ENCODE measurements around the gene MED20. TPM values are rescaled to one million over a fixed set of nuclear protein-coding genes. Genes with fewer than 3 reads are reported as not detected.

Gene MED20
- polyA plus RNA-seq, 2 of the 4 experiments (the other 2 are of a cell fraction) = 18.4 to 29.3 TPM

DNA sequence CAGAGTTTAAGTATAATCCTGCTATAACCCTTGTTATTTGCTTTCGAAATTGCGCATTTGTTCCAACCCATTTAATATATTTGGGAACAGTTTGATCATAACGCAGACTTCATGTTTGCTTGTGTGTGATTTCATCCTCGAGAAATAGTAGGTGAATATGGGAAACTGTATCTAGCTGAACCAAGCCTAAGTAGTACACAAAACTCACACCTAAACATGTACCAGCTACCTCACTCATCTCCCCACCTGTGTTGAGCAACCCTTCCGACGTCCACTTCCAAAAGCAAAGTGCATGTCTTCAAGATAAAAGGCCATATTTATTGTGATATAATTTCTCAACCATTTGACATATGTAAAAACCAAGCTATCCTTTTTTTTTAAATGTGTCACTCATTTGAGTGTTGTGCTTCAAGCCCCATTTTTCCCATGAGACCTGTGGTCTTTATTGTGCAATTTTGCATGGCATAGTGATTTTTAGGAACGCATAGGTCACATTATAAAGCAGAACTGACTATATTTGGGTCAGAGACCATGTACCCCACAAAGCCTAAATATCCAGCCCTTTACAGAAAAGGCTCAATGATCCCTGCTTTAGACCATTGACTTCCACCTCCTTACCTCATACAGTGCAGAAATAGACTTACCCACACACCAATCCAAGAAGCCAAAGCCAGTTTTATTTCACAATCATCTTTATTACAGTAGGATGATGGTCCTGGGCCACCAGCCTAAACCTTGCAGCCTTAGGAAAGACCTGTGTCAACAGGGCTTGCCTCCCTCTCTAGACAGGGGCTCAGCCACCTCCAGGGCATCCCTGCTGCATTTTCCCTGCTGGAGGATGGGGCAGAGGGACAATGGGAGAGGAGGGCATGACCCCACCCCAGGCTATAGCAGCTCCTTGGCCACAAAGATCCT, 13.6 kb upstream of the MED20 start:
- POLR2A ChIA-PET = interaction anchor here (0.8 to 1.6 kb wide), 3 partner anchors 11 to 34 kb away, joined by 3 to 7 read pairs (median 3); partner anchors contain the start of gene MED20
- Histone ChIP-seq H3K4me3 (no peak overlapping the region), H3K9me3 (no peaks in the 10 kb centered on the region), H3K4me2 (peak overlapping the region; percentile 98; the same call in 2 of the 3 replicates), H3K27ac (peak overlapping the region; percentile 93 to 99; a peak in 5 of 6 replicates), H3K4me1 (peaks cover 58% of the 10 kb centered on the region)
- WGBS (ENCODE audit: missing lambda C conversion rate) = 60% methylated on average over 7 of the region's 7 CpGs
- no peak for FAIRE-seq
- peak in 1 of 2 experiments; percentile 24 for DNase-seq (ENCODE audit: low read depth in 1 of 2, low spot score in 1 of 2)
- no peak for ATAC-seq
- CTCF ChIA-PET = interaction anchor here (1.1 to 18.6 kb wide), 6 partner anchors 8 to 134 kb away, joined by 4 to 191 read pairs (median 19); partner anchors contain the start of genes BYSL, MED20 and TAF8
- TF ChIP-seq HOXA7 (CRISPR knock-in tag; IDR thresholded peaks at IDR 0.05) (peak; percentile 2; the same call in 1 of the 2 replicates), EHMT2 (IDR thresholded peaks at IDR 0.05; ENCODE audit: low read depth) (no peak), CEBPB (IDR thresholded peaks at IDR 0.05) (peak in 1 of 2 experiments; percentile 3; a peak in 2 of 4 replicates)
- TF ChIP-seq, protein P1, sequence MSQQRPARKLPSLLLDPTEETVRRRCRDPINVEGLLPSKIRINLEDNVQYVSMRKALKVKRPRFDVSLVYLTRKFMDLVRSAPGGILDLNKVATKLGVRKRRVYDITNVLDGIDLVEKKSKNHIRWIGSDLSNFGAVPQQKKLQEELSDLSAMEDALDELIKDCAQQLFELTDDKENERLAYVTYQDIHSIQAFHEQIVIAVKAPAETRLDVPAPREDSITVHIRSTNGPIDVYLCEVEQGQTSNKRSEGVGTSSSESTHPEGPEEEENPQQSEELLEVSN (IDR thresholded peaks at IDR 0.05; ENCODE audit: borderline replicate concordance, low read depth) = no peak
- TF ChIP-seq, protein P2, sequence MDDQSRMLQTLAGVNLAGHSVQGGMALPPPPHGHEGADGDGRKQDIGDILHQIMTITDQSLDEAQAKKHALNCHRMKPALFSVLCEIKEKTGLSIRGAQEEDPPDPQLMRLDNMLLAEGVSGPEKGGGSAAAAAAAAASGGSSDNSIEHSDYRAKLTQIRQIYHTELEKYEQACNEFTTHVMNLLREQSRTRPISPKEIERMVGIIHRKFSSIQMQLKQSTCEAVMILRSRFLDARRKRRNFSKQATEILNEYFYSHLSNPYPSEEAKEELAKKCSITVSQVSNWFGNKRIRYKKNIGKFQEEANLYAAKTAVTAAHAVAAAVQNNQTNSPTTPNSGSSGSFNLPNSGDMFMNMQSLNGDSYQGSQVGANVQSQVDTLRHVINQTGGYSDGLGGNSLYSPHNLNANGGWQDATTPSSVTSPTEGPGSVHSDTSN (IDR thresholded peaks at IDR 0.05) = 0 out of 2 replicates have a peak, but pooled peaks have one; percentile 37

DNA sequence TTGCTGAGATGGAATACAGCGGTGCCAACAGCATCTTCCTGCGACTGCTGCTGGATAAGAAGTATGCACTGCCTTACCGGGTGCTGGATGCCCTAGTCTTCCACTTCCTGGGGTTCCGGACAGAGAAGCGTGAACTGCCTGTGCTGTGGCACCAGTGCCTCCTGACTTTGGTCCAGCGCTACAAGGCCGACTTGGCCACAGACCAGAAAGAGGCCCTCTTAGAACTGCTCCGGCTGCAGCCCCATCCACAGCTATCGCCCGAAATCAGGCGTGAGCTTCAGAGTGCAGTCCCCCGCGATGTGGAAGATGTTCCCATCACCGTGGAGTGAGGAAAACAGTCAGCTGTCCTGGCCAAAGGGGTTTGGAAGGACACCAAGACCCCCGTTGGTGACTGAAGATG, 11.4 kb upstream of the MED20 start:
- no peak for TF ChIP-seq TFCP2L1 (CRISPR knock-in tag; IDR thresholded peaks at IDR 0.05)
- no peak for TF ChIP-seq NR3C1 (IDR thresholded peaks at IDR 0.05)
- TF ChIP-seq, protein P3, sequence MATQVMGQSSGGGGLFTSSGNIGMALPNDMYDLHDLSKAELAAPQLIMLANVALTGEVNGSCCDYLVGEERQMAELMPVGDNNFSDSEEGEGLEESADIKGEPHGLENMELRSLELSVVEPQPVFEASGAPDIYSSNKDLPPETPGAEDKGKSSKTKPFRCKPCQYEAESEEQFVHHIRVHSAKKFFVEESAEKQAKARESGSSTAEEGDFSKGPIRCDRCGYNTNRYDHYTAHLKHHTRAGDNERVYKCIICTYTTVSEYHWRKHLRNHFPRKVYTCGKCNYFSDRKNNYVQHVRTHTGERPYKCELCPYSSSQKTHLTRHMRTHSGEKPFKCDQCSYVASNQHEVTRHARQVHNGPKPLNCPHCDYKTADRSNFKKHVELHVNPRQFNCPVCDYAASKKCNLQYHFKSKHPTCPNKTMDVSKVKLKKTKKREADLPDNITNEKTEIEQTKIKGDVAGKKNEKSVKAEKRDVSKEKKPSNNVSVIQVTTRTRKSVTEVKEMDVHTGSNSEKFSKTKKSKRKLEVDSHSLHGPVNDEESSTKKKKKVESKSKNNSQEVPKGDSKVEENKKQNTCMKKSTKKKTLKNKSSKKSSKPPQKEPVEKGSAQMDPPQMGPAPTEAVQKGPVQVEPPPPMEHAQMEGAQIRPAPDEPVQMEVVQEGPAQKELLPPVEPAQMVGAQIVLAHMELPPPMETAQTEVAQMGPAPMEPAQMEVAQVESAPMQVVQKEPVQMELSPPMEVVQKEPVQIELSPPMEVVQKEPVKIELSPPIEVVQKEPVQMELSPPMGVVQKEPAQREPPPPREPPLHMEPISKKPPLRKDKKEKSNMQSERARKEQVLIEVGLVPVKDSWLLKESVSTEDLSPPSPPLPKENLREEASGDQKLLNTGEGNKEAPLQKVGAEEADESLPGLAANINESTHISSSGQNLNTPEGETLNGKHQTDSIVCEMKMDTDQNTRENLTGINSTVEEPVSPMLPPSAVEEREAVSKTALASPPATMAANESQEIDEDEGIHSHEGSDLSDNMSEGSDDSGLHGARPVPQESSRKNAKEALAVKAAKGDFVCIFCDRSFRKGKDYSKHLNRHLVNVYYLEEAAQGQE (IDR thresholded peaks at IDR 0.05) = no peak
- TF ChIP-seq, protein P4, sequence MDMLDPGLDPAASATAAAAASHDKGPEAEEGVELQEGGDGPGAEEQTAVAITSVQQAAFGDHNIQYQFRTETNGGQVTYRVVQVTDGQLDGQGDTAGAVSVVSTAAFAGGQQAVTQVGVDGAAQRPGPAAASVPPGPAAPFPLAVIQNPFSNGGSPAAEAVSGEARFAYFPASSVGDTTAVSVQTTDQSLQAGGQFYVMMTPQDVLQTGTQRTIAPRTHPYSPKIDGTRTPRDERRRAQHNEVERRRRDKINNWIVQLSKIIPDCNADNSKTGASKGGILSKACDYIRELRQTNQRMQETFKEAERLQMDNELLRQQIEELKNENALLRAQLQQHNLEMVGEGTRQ (IDR thresholded peaks at IDR 0.05) = no peak
- no peak for TF ChIP-seq CBX8 (IDR thresholded peaks at IDR 0.05)
- TF ChIP-seq, protein P1 (IDR thresholded peaks at IDR 0.05; ENCODE audit: borderline replicate concordance, low read depth) = no peak
- no peak for TF ChIP-seq ZNF302 (CRISPR knock-in tag; IDR thresholded peaks at IDR 0.05)
- TF ChIP-seq POLR2A (IDR thresholded peaks at IDR 0.05; ENCODE audit: low read length) = no peak
- TF ChIP-seq, protein P5, sequence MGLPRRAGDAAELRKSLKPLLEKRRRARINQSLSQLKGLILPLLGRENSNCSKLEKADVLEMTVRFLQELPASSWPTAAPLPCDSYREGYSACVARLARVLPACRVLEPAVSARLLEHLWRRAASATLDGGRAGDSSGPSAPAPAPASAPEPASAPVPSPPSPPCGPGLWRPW (IDR thresholded peaks at IDR 0.05) = no peak
- no peak for TF ChIP-seq RFX5 (IDR thresholded peaks at IDR 0.05)
- TF ChIP-seq ESRRA (IDR thresholded peaks at IDR 0.05; ENCODE audit: borderline replicate concordance, low read length) = no peak
- no peak for TF ChIP-seq JUN (IDR thresholded peaks at IDR 0.05)
- no peak for TF ChIP-seq FOSL2 (IDR thresholded peaks at IDR 0.05)
- TF ChIP-seq FOSL2 (CRISPR knock-in tag; IDR thresholded peaks at IDR 0.05) = no peak
- TF ChIP-seq GATA3 (IDR thresholded peaks at IDR 0.05; ENCODE audit: borderline replicate concordance) = no peak
- TF ChIP-seq MAFK (IDR thresholded peaks at IDR 0.05; ENCODE audit: partially characterized antibody) = no peak
- FAIRE-seq (no peak), ATAC-seq (no peak), DNase-seq (ENCODE audit: low read depth in 1 of 2, low spot score in 1 of 2) (no peak)
- 77% methylated on average over 10 of the region's 15 CpGs for WGBS (ENCODE audit: missing lambda C conversion rate)
- no peak overlapping the region for H3K4me2 ChIP-seq
- peaks cover 37% of the 10 kb centered on the region for H3K4me1 ChIP-seq
- no peak overlapping the region for H3K4me3 ChIP-seq
- no peaks in the 10 kb centered on the region for H3K9me3 ChIP-seq
- CTCF ChIA-PET = interaction anchor here (0.6 to 18.6 kb wide), 6 partner anchors 5 to 145 kb away, joined by 3 to 191 read pairs (median 105); partner anchors contain the start of genes BYSL, CCND3, MED20 and TAF8
- POLR2A ChIA-PET = interaction anchor here (1.2 kb wide), 2 partner anchors 10 to 11 kb away, joined by 3 to 9 read pairs; partner anchors contain the start of genes BYSL and MED20
- H3K27ac ChIP-seq = peak overlapping the region in 1 of 2 experiments; percentile 3; a peak in 1 of 6 replicates

Measured in A549 (cell line).